Measurements from ENCODE around the gene SARNP.
A peak's percentile ranks its signal among the peaks of the same experiment; 100 is the strongest.
"Not testable (repeated sequence)": the region's sequence is repeated elsewhere in the genome, so short reads cannot be mapped to it uniquely, and the experiment has no call there.

SARNP gene, protein sequence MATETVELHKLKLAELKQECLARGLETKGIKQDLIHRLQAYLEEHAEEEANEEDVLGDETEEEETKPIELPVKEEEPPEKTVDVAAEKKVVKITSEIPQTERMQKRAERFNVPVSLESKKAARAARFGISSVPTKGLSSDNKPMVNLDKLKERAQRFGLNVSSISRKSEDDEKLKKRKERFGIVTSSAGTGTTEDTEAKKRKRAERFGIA

DNA sequence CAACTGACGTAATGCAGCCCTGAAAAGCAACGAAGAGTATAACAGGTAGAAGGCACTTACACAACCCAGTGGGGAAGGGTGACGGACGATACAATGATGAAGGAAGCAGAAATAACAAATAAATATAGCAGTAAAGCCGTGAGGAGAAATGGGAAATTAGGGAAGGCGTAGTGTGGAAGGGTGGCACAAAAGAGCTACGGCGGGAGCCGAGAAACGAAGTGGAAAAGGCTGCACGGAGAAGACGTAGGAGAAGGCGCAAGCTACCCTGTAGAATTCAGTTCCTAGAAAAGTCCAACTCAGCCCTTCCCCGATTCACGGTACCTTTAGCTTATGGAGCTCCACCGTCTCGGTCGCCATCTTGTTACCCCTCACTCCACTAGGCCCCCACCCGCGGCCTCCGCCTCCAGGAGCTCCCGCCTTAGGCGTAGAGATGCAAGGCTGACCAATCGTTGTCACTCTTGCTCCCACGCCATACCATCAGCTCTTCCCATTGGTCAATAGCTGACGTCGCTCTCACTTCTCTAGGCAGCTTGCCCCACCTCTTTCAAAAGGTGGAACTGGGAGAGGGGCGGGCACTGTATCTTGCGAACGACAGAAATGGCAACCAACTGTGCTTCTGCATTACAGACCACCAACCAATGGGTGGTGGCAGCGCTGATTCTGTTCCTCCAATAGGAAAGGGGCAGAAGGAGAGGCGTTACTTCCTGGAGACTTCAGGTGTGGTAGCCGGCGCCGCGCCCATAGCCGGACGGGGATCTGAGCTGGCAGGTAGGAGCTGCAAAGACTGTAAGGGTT lies at the start of gene SARNP, which contains the start of gene ORMDL2:
Gene SARNP, minus strand, starts transcription at position 380 of the 795 bp plus-strand sequence. Its CDS starts 23 bp downstream, at position 357.
Gene ORMDL2, plus strand, starts transcription at position 697 of the 795 bp plus-strand sequence. CDS start 959 bp downstream, outside the sequence.
- peak; percentile 87 to 92 for DNase-seq (ENCODE audit: extremely low read depth in 1 of 2, low read depth in 1 of 2)

DNA sequence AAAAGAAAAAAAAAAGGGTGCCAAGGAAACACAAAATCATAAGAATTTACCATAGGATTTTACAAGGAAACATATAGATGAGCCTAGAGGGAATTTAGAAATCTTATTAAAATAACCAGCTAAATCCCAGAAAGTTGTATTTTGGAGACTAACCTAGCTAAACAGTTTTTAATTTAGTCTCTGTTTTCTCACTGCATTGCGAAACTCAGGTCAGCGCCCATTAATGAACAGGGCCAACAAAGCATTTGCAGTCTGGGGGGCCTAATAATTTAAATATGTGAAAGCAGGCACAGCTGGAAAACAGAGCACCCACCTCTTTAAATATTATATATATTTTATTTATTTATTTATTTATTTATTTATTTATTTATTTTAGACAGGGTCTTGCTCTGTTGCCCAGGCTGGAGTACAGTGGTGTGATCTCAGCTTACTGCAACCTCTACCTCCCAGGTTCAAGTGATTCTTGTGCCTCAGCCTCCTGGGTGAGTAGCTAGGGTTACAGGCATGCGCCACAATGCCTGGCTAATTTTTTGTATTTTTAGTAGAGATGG lies 49.0 kb upstream of the SARNP start:
- DNase-seq (ENCODE audit: extremely low read depth in 1 of 2, low read depth in 1 of 2), result not testable (repeated sequence)

DNA sequence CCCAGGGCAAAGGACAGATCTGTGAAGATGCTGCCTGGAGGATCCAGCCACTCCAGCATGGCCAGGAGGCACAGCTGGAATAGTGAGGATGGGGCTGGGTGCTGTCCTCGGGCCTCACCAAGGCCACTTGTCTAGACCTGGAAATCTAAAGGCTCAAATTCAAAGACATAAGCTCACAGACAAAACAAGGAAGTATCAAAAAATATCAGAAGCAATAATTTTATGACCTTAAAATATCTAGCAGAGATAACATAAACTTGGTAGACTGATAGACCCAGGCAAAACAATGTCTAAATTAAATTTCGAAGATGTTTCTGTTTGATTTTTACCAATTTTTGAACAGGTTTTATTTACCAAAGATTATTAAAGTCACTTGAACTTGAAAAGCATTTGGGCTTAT lies 47.8 kb upstream of the SARNP start:
- no peak for DNase-seq (ENCODE audit: extremely low read depth in 1 of 2, low read depth in 1 of 2)

DNA sequence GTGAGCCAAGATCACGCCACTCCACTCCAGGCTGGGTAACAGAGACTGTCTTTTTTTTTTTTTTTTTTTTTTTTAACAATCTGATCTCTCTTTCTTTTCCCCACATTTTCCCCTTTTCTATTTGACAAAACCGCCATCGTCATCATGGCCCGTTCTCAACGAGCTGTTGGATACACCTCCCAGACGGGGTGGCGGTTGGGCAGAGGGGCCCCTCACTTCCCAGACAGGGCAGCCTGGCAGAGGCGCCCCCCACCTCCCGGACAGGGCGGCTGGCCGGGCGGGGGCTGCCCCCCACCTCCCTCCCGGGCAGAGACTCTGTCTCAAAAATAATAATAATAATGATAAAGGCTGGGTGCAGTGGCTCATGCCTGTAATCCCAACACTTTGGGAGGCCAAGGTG lies 45.4 kb upstream of the SARNP start:
- DNase-seq (ENCODE audit: extremely low read depth in 1 of 2, low read depth in 1 of 2), result not testable (repeated sequence)

DNA sequence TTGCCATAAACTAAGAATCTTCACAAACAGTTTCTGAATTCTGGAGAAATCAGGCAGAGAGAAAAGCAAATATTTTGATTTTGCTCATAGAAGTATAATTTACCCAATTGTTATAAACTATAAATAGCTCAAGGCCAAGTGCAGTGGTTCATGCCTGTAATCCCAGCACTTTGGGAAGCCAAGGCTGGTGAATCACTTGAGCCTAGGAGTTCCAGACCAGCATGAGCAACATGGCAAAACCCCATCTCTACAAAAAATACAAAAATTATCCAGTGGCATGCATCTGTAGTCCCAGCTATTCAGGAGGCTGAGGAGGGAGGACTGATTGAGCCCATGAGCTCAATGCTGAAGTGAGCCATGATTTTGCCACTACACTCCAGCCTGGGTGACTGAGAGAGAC lies 44.8 kb upstream of the SARNP start:
- DNase-seq (ENCODE audit: extremely low read depth in 1 of 2, low read depth in 1 of 2), result no peak

DNA sequence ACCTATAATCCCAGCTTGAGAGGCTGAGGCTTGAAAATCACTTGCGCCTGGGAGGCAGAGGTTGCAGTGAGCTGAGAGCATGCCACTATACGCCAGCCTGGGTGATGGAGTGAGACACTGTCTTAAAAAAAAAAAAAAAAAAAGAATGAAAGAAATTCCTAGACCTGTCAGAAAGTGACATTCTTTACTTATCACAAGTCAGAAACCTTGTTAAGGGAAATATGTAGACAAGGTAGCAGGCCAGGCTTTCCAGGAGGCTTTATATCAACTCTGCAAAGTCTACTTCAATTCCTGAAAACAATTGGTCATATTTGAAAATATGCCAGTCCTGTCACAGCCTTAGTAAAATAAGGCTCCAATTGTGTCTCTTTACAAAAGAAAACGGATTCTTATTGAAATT lies 44.3 kb upstream of the SARNP start:
- no peak for DNase-seq (ENCODE audit: extremely low read depth in 1 of 2, low read depth in 1 of 2)

DNA sequence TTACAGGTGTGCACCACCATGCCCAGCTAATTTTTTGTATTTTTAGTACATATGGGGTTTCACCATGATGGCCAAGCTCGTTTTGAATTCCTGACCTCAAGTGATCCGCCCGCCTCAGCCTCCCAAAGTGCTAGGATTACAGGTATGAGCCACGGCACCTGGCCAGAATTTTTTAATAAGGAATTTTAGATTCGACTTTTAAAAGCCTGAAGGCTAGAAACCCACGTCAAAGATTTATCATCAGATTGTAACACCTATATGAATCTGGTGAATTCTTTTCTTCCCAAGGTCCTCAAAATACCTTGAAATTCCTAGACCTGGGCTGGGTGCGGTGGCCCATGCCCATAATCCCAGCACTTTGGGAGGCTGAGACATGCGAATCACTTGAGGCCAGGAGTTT lies 43.9 kb upstream of the SARNP start:
- DNase-seq (ENCODE audit: extremely low read depth in 1 of 2, low read depth in 1 of 2), result no peak

DNA sequence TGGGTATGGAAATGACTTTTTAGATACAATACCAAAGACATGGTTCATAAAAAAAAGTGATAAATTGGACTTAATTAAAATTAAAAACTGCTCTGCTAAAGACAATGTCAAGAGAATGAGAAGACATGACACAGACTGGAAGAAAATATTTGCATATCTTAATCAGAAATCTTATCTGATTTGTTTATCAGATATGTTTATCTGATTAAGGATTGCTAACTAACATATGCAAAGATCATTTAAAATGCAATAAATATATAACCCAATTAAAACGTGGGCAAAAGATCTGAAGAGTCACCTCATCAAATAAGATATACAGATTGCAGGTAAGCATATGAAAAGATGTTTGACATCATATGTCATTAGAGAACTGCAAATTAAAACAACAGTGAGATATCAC lies 35.2 kb upstream of the SARNP start:
- no peak for DNase-seq (ENCODE audit: extremely low read depth in 1 of 2, low read depth in 1 of 2)

DNA sequence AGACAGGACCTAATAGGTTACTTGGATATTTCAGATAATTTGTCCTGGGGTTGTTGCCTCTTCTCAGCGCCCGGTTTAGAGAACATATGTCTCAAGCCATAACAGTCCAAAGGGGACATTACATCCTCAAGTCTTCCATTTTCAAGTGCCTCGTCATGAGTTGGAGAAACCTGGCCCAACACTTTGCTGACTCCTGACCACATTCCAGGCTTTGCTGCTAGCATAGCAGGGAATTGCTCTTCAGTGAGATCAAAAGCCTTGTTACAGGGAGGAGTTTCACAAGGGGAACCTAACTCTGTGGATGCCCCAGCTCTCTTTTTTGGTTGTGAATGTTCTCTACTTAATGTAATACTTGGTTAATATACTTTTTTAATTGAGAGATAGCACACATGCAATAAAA lies 33.4 kb upstream of the SARNP start:
- no peak for DNase-seq (ENCODE audit: extremely low read depth in 1 of 2, low read depth in 1 of 2)

DNA sequence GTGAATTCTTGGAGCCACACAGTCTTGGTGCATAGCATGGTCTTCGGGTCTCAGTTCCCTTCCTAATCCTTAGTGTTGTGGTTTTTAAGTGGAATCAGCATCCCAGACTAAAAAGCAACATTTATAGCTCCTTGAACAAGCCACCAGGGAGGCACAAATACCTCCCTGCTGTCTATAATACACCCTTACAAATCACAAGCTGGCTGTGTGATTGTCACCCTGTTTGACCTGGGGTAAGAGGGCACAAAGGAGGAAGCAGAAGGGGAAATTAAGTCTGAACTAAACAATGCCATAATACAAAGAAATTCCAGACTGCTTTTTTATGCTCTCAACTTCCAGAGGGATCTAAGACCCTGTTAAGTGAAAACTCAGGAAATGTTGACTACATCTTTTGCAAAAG lies 32.9 kb upstream of the SARNP start:
- DNase-seq (ENCODE audit: extremely low read depth in 1 of 2, low read depth in 1 of 2), result no peak

DNA sequence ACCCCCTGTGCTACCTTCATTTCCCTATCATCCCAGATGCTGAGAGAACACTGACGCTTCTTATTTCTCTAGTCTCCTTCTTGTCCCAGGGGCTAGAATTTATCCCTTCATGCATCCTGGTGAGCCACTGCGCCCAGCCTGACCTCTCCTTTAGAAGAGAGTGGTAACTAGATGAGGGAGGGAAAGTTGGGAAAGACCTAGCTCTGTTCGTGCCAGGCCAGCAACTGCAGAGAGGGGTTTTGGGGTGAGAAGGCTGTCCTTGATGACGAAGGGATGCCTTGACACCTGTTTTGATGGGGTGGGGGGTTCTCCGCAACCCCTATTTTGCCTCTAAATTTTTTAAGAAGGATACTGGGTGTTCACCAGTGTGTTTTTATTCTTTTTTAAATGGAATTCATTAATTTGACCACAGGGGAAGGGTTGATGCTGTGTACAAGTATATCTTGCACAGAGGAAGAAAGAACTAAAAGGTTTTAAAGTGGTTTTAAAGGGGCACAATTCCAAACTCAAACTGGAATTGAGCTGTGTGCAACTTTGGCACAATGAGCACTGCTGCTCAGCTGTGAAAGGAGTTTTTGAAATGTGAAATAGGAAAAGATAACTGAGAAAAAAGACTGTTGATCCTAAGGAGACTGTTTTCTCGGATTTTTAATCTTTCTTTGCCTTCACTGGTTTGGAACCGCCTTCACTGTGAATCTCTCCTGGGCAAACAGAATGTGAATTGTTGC lies 32.3 kb upstream of the SARNP start:
- DNase-seq (ENCODE audit: extremely low read depth in 1 of 2, low read depth in 1 of 2), result no peak

DNA sequence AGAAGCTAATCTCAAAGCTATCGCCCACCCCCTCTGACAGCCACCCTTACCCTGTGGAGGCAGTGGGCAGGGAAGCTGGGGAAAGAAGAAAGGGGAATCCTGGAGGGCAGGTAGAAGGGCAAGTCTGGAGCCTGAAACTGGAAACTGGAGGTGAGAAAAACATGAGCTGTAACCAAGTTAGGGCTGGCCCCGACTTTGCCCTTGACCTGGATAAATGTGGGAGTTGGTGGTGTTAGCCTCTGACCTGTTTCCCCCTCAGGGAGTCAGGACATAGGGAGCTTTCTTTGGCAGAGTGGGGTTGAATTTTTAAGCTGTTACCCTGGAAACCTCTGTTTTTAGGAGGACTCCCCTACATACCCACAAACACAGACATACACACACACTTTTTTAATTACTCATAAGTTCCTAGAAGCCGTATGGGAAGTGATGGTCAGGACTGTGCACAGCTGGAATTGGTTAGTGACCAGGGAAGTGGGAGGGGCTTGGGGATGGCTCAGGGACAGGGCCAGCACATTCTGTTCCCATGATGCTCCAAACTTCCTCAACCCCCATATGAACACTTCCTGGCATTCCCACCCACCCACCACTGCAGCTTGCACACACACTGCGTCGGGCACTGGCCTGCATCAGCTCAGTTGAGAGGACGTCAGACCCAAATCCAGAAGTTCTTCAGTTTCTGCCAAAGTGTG lies 30.2 kb upstream of the SARNP start:
- DNase-seq (ENCODE audit: extremely low read depth in 1 of 2, low read depth in 1 of 2), result no peak

DNA sequence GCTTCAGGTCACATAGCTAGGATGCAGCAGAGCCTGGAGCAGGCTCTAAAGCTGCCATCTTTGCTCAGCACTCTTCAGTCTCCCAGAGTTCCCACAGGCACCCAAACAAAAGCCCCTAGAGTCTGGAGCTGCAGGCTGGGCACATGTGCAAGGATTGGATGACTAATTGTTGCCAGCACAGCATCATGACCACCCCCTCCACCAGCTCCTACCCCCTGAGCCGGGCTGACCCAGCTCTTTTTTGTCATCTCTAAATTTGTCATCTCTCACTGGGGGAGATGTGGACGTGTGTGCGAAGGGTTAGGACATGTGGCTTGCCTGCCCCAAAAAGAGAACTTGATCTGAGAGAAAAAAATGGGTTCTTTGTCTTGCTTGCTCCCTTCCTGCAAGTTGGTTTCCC lies 29.5 kb upstream of the SARNP start:
- no peak for DNase-seq (ENCODE audit: extremely low read depth in 1 of 2, low read depth in 1 of 2)

DNA sequence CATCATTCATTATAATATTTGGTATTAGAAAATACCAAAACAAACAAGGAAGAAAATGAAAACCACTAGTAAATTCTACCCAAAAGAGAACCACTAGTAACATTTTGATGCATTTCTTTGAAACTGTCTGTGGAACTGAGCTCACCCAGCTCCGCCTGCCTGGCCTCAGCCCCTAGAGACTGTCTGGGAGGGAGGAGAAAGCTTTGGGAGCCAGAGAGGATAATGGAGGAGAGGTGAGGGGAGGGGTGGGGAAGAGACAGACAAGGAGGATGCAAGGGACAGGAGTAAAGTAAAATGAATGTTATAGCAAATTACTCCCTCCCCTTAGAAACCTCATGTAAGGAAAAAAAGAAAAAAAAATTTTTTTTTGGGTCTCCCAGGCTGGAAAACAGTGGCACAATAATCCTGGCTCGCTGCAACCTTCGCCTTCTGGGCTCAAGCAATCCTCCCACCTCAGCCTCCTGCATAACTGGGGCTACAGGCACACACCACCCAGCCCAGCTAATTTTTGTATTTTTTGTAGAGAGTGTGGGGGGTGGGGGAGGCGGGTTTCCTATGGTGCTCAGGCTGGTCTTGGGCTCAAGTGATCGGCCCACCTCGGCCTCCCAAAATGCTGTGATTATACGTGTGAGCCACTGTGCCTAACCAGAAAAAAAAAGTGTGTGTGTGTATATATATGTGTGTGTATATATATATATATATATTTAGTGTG lies 28.4 kb upstream of the SARNP start:
- no peak for DNase-seq (ENCODE audit: extremely low read depth in 1 of 2, low read depth in 1 of 2)

DNA sequence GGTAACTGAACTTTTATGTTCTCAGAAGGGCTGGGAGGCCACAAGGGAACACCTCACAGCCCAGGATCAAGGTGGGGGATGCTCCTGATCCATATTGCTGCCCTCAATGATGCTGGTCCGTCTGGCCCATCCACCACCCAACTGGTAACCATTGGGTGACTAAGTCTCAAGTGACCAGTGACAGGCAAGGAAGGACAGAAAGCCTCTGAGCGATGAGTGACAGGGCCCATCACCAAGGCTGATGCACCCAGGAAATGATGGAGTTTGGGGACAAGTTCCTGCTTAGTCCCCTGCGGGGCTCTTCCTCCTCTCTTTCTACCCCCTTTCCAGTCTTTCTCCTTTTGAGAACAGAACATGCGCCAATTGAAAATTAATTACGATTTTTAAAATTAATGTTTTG lies 27.8 kb upstream of the SARNP start:
- DNase-seq (ENCODE audit: extremely low read depth in 1 of 2, low read depth in 1 of 2), result no peak

DNA sequence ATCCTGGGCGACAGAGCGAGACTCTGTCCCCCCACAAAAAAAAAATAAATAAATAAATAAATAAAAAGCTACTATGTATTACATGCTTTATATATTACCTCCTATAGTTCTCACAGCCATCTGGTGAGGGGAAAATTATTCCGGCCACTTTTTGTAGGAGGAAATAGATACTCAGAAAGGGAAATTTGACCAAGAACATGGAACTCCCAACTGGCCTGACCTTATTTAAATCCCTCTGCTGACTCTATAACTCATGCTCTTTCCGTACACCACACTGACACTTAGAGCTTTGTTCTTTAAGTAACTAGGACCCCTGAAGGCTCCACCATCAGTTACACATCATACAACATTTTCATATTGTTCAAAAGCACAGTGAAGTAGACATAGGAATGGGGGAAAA lies 27.4 kb upstream of the SARNP start:
- no peak for DNase-seq (ENCODE audit: extremely low read depth in 1 of 2, low read depth in 1 of 2)

DNA sequence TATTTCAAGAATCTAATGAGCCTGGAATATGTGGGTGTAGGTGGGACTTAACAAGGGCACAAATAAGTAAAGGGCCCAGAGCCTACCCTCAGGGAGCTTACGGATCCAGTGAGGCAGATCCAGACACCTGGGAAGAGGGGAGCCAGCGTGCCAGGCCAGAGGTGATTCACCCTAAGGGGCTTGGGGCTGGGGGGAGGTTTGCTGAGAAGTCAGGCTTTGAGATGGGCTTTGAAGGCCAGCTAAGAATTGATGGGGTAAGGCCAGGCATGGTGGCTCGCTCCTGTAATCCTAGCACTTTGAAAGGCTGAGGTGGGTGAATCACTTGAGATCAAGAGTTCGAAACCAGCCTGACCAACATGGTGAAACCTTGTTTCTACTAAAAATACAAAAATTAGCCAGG lies 25.9 kb upstream of the SARNP start:
- no peak for DNase-seq (ENCODE audit: extremely low read depth in 1 of 2, low read depth in 1 of 2)

DNA sequence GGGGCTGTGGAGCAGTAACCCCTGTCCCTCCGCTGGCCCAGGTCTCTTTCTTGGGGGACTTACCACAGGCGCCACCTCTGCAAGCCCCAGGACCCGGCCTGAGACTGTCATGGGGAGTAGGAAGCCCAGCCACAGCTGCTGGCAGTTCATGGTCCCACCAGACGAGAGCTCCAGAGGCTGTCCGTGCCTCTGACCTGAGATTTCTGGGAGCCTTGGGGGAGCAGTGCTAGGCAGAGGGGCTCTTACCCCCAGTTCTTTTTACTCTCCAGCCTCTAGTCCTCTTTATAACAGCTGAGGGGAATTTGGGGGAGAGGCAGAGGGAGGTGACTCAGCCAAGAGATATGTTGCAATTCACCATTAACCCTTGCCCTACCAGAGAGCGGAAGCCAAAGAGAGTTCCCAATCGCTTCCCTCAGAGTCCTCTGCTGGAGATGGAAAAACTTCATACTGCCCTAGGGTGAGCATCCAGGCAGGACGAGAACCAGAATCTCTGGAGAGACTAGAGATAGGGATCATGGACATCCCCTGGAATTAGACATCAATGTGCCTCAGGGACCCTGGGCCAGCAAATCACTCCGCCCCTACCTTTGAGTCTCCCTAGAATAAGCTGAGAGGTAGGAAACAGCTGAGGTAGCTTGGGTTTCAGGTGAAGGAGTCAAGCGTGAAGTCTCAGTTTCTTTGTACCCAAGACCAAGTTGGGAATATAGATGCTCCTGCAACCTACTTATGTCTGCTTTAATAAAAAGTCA lies 25.3 kb upstream of the SARNP start, which contains the start of gene MMP19:
Gene MMP19, minus strand, starts transcription at position 256 of the 749 bp plus-strand sequence. Its CDS starts 106 bp downstream, at position 150.
- DNase-seq (ENCODE audit: extremely low read depth in 1 of 2, low read depth in 1 of 2), result no peak

DNA sequence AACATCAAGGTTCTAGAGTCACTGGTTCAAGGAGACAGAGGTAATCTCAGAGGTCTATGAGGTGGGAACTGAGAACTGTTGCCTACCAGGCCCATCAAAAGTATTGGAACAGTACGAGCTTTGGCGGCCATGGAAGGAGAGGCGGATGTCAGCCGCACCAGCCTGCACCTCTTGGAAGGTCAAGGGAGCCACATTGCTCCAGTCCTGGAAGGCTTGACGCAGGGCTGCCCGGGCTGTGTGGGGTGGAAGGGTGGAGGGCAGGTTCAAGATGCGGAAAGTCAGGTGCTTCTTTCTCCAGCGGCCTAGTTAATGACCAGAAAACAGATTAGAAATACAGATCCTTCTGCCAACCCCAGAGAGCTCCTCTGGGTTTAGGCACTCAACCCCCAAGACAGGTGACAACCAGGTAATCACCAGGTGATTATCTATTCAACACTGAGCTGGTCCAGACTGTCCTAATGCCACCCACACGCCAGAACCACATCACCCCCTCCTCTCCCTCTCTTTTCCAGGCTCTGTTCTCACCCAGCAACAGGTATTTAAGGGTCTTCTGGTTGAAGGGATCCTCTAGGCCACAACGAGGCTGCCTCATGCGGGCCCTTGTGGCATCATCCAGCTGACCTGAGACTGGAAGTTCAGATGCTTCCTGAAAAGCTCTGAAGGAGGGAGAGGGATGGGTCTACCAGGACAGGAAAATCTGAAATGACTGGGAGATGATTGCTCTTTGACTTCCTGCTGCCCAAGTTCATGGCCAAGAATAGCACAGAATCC lies 23.2 kb upstream of the SARNP start:
- no peak for DNase-seq (ENCODE audit: extremely low read depth in 1 of 2, low read depth in 1 of 2)

All from activated CD8-positive, alpha-beta memory T cell treated with anti-CD3 and anti-CD28 coated beads for 1 hour (primary cell).